ENCODE measurements around the gene BRSK1. TPM values are rescaled to one million over a fixed set of nuclear protein-coding genes. Genes with fewer than 3 reads are reported as not detected.
"Not testable (repeated sequence)": the region's sequence is repeated elsewhere in the genome, so short reads cannot be mapped to it uniquely, and the experiment has no call there.

BRSK1 gene
- total and polyA plus RNA-seq, 9 donors = 5.4 to 13.7 (median 10.4) TPM

DNA sequence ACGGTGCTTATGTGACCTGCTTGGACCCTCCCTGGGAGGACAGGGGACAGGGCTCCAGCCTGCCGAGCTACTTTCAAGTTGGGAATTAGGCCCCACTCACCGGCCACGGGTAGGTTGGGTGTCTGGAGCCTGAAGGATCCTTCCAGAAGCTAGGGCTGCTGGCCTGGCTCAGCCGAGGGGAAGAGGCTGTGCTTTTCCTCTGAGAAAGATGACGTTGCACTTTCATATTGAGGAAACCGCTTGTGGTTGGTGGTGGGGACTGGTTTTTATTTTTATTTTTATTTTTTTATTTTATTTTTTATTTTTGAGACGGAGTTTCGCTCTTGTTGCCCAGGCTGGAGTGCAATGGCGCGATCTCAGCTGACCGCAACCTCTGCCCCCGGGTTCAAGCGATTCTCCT, 41.4 kb downstream of the BRSK1 start, which contains the start of gene TMEM150B:
TMEM150B (minus strand) TSS at position 170 of the 400 bp plus-strand sequence. CDS start 4,305 bp downstream, outside the sequence.
- Histone ChIP-seq H3K4me3 (ENCODE audit: low read length) (no peak within 1 kb of the TSS), H3K4me1 (ENCODE audit: control insufficient read depth, insufficient read depth, low read length) (no peaks in the 10 kb centered on the region), H3K27ac (ENCODE audit: low read length) (peak within 1 kb of the TSS; percentile 29), H3K36me3 (ENCODE audit: control insufficient read depth, insufficient read depth, low read length) (no peaks in the 10 kb centered on the region), H3K27me3 (ENCODE audit: control insufficient read depth, insufficient read depth, low read length) (peaks cover 2% of the 10 kb centered on the region), H3K9me3 (replicated peaks; ENCODE audit: control insufficient read depth, low read depth, low read length) (no peaks in the 10 kb centered on the region)
- WGBS (ENCODE audit: insufficient coverage) = 50% methylated on average over 2 of the region's 14 CpGs
- DNase-seq = no peak

DNA sequence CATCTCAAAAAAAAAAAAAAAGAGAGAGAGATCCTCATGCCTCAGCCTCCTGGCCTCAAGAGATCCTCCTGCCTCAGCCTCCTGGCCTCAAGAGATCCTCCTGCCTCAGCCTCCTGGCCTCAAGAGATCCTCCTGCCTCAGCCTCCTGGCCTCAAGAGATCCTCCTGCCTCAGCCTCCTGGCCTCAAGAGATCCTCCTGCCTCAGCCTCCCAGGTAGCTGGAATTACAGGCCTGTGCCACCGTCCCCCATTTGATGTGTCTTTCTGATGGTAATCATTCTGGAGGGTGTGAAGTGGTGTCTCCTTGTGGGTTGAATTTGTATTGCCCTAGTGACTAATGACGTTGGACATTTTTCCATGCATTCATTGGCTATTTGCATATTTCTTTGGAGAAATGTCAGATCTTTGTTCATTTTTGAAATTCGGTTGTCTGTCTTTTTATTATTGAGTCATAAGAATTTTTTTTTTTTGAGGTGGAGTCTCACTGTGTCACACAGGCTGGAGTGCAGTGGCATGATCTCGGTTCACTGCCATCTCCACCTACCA, 45.0 kb downstream of the BRSK1 start:
- 67% methylated on average over 1 of the region's 4 CpGs for WGBS (ENCODE audit: insufficient coverage)
- H3K27me3 ChIP-seq (ENCODE audit: control insufficient read depth, insufficient read depth, low read length); H3K4me3 ChIP-seq (ENCODE audit: low read length); H3K4me1 ChIP-seq (ENCODE audit: control insufficient read depth, insufficient read depth, low read length); H3K36me3 ChIP-seq (ENCODE audit: control insufficient read depth, insufficient read depth, low read length); H3K27ac ChIP-seq (ENCODE audit: low read length); DNase-seq; H3K9me3 ChIP-seq (replicated peaks; ENCODE audit: control insufficient read depth, low read depth, low read length): not testable (repeated sequence)

DNA sequence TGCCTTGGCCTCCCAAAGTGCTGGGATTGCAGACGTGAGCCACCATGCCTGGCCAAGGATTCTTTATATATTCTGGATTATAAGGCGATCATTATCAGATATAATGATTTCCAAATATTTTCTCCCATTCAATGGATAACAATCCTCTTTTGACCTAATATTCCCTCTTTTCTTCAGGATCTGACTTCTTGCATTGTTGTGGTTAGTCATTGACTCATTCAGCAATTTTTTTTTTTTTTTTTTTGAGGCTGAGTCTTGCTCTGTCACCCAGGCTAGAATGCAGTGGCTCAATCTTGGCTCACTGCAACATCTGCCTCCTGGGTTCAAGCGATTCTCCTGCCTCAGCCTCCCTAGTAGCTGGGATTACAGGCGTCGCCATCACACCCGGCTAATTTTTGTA, 46.0 kb downstream of the BRSK1 start:
- not testable (repeated sequence) for H3K4me1 ChIP-seq (ENCODE audit: control insufficient read depth, insufficient read depth, low read length); DNase-seq; H3K27me3 ChIP-seq (ENCODE audit: control insufficient read depth, insufficient read depth, low read length); H3K4me3 ChIP-seq (ENCODE audit: low read length); H3K36me3 ChIP-seq (ENCODE audit: control insufficient read depth, insufficient read depth, low read length); H3K9me3 ChIP-seq (replicated peaks; ENCODE audit: control insufficient read depth, low read depth, low read length); H3K27ac ChIP-seq (ENCODE audit: low read length)
- 100% methylated on average over 1 of the region's 6 CpGs for WGBS (ENCODE audit: insufficient coverage)

GRCh38 chr19:55333870-55334269, 50.1 kb downstream of the BRSK1 start:
- Histone ChIP-seq H3K27ac (ENCODE audit: low read length) (no peak overlapping the region), H3K27me3 (ENCODE audit: control insufficient read depth, insufficient read depth, low read length) (peaks cover 7% of the 10 kb centered on the region), H3K9me3 (replicated peaks; ENCODE audit: control insufficient read depth, low read depth, low read length) (no peaks in the 10 kb centered on the region), H3K36me3 (ENCODE audit: control insufficient read depth, insufficient read depth, low read length) (no peaks in the 10 kb centered on the region), H3K4me1 (ENCODE audit: control insufficient read depth, insufficient read depth, low read length) (peaks cover 6% of the 10 kb centered on the region), H3K4me3 (ENCODE audit: low read length) (no peak overlapping the region)
- DNase-seq = no peak
- WGBS (ENCODE audit: insufficient coverage) = 75% methylated on average over 9 of the region's 11 CpGs

DNA sequence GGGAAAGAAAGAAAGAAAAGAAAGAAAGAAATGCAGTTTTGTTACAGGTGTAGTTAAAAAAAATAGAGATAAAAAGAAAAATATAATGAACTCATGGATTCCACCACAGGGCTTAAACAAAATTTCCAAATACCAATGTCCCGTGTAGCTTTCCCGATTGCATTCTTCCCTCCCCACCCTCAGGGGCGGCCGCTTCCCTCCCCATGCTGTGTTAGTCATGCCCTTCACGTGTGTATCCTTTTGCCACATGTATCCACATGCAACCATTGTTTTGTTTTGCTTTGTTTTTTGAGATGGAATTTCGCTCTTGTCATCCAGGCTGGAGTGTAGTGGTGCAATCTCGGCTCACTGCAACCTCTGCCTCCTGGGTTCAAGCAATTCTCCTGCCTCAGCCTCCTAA, 52.3 kb downstream of the BRSK1 start:
- no peak for DNase-seq
- WGBS (ENCODE audit: insufficient coverage) = 93% methylated on average over 2 of the region's 7 CpGs
- Histone ChIP-seq H3K9me3 (replicated peaks; ENCODE audit: control insufficient read depth, low read depth, low read length) (no peaks in the 10 kb centered on the region), H3K4me1 (ENCODE audit: control insufficient read depth, insufficient read depth, low read length) (peaks cover 16% of the 10 kb centered on the region), H3K4me3 (ENCODE audit: low read length) (no peak overlapping the region), H3K36me3 (ENCODE audit: control insufficient read depth, insufficient read depth, low read length) (no peaks in the 10 kb centered on the region), H3K27ac (ENCODE audit: low read length) (no peak overlapping the region), H3K27me3 (ENCODE audit: control insufficient read depth, insufficient read depth, low read length) (peaks cover 7% of the 10 kb centered on the region)

DNA sequence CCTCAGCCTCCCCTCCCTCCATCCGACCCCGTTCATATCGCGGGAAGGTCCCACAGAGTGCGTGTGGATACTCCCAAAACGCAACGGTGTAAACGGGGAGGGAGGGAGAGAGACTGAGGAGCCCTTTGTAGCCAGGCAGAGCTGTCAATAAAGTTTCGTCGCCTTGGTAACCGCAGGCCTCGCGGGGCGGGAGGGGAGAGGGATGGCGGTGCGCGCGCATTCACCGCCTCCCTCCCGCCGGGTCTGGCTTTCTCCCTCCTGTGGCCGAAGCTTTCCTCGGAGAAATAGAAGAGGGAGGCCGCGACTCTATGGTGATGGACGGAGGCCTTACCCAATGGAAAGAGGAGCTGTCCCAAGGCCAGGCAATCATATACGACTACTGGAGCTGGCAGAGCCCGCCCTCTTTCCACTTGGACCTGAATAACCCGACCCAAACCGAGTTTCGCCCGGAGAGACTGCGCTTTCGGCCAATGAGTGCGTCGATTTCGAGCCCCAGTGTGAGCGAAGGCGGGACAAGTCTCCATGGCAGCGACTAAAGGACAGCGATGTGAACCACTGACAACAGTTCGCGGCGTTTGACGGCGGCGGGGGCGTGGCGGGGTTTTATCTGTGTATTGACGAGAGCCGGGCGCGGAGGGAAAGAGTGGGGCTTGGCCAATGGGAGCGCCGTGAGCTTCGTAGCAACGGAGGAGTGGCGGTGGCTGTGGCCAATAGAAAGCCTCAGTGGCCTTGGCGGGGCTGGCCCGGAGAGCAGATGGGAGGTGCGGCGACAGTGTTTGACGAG, 55.5 kb downstream of the BRSK1 start, which contains the start of gene KMT5C:
KMT5C (plus strand) TSS at position 772 of the 784 bp plus-strand sequence. CDS start 2,061 bp downstream, outside the sequence.
- peak within 1 kb of the TSS; percentile 94 for H3K27ac ChIP-seq (ENCODE audit: low read length)
- DNase-seq = peak; percentile 100
- H3K36me3 ChIP-seq (ENCODE audit: control insufficient read depth, insufficient read depth, low read length) = peaks cover 23% of the 10 kb centered on the region
- H3K9me3 ChIP-seq (replicated peaks; ENCODE audit: control insufficient read depth, low read depth, low read length) = no peaks in the 10 kb centered on the region
- no peaks in the 10 kb centered on the region for H3K27me3 ChIP-seq (ENCODE audit: control insufficient read depth, insufficient read depth, low read length)
- peaks cover 34% of the 10 kb centered on the region for H3K4me1 ChIP-seq (ENCODE audit: control insufficient read depth, insufficient read depth, low read length)
- H3K4me3 ChIP-seq (ENCODE audit: low read length) = peak within 1 kb of the TSS; percentile 90
- under 1% methylated on average over 54 of the region's 63 CpGs for WGBS (ENCODE audit: insufficient coverage)

- Histone ChIP-seq H3K4me1 (ENCODE audit: control insufficient read depth, insufficient read depth, low read length) (peaks cover 43% of the 10 kb centered on the region), H3K27me3 (ENCODE audit: control insufficient read depth, insufficient read depth, low read length) (no peaks in the 10 kb centered on the region), H3K9me3 (replicated peaks; ENCODE audit: control insufficient read depth, low read depth, low read length) (no peaks in the 10 kb centered on the region), H3K27ac (ENCODE audit: low read length) (peak overlapping the region; percentile 94), H3K36me3 (ENCODE audit: control insufficient read depth, insufficient read depth, low read length) (peaks cover 27% of the 10 kb centered on the region), H3K4me3 (ENCODE audit: low read length) (peak overlapping the region; percentile 90)
- peak; percentile 57 for DNase-seq
- 3% methylated on average over 31 of the region's 44 CpGs for WGBS (ENCODE audit: insufficient coverage)
These were observed 56.3 kb downstream of the BRSK1 start for GRCh38 chr19:55339889-55340783.

- Histone ChIP-seq H3K4me1 (ENCODE audit: control insufficient read depth, insufficient read depth, low read length) (peaks cover 49% of the 10 kb centered on the region), H3K4me3 (ENCODE audit: low read length) (peak overlapping the region; percentile 90), H3K27ac (ENCODE audit: low read length) (peak overlapping the region; percentile 94), H3K9me3 (replicated peaks; ENCODE audit: control insufficient read depth, low read depth, low read length) (no peaks in the 10 kb centered on the region), H3K27me3 (ENCODE audit: control insufficient read depth, insufficient read depth, low read length) (no peaks in the 10 kb centered on the region), H3K36me3 (ENCODE audit: control insufficient read depth, insufficient read depth, low read length) (peaks cover 30% of the 10 kb centered on the region)
- WGBS (ENCODE audit: insufficient coverage) = under 1% methylated on average over 12 of the region's 24 CpGs
- no peak for DNase-seq
These were observed 57.0 kb downstream of the BRSK1 start for GRCh38 chr19:55340784-55341147.

DNA sequence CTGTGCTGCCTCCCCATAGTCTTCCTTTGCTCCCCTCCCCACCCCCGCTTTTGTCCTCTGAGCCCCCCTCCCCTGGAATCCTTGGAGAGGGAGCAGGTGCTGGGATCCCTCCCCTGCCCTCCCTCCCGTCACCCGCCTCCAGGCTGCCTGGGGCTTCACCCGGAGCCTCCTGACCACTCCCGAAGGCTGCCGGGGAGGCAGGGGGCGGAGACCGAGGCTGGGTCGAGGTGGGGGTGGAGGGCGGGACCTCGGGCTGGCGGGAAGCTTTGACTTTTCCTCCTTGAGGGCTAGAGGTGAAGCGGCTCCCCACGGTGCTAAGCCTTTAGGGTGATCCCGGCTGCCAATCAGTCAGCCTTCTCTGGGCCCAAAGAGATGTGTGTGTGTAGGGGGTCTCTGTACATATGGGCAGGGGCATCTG, 57.4 kb downstream of the BRSK1 start:
- peaks cover 30% of the 10 kb centered on the region for H3K36me3 ChIP-seq (ENCODE audit: control insufficient read depth, insufficient read depth, low read length)
- DNase-seq = peak; percentile 91
- H3K4me1 ChIP-seq (ENCODE audit: control insufficient read depth, insufficient read depth, low read length) = peaks cover 53% of the 10 kb centered on the region
- 2% methylated on average over 6 of the region's 15 CpGs for WGBS (ENCODE audit: insufficient coverage)
- no peaks in the 10 kb centered on the region for H3K9me3 ChIP-seq (replicated peaks; ENCODE audit: control insufficient read depth, low read depth, low read length)
- H3K27ac ChIP-seq (ENCODE audit: low read length) = peak overlapping the region; percentile 94
- H3K4me3 ChIP-seq (ENCODE audit: low read length) = peak overlapping the region; percentile 90
- no peaks in the 10 kb centered on the region for H3K27me3 ChIP-seq (ENCODE audit: control insufficient read depth, insufficient read depth, low read length)

Measured in muscle of leg (tissue), 11 donors.